Hair follicle dermal papilla cell (primary cell): ENCODE measurements around the gene TP53TG3D. TPM values are rescaled to one million over a fixed set of nuclear protein-coding genes. Genes with fewer than 3 reads are reported as not detected.

ENCODE experiments used
- small RNA-seq: library from RNA; depleted of rRNA; stranded (forward); fragments of <200 nt; gene quantifications from one replicate; pipeline ENCODE3, GENCODE V24; 2012
- total RNA-seq: library from RNA; depleted of rRNA; stranded (reverse); fragments of >200 nt; gene quantifications from 2 replicates; pipeline ENCODE4 v1.2.3, GENCODE V29; 2012

The TP53TG3D gene
- 0.49 and 1.2 TPM in 2 replicates for total RNA-seq

GRCh38 chr16:32252986-32253385, at the start of gene TP53TG3D:
Gene TP53TG3D (plus strand): TSS chr16:32253286. CDS start chr16:32253354, 68 bp downstream.

Small RNA genes lying within 50 kb of the gene (small RNA-seq; reads per million reads assigned to genes)
- not detected for gene AC133485.1
- gene AC140878.1 = not detected
